GM18907 (cell line): Measurements from ENCODE around the gene SNX25.

ENCODE experiments used
- ATAC-seq: cut with Tn5 transposase; IDR thresholded peaks from one replicate; pipeline ENCODE4 v1.9.1; 2021; ENCODE audit warnings: mild to moderate bottlenecking, moderate library complexity; ENCODE audit not compliant: unreplicated experiment

Gene SNX25

GRCh38 chr4:185363251-185363650, 153.9 kb downstream of the SNX25 start:
- ATAC-seq = no peak

- ATAC-seq = no peak
Measured at GRCh38 chr4:185364886-185365285, 155.5 kb downstream of the SNX25 start.

- ATAC-seq = no peak
Measured at GRCh38 chr4:185369731-185370130, 160.3 kb downstream of the SNX25 start.

DNA sequence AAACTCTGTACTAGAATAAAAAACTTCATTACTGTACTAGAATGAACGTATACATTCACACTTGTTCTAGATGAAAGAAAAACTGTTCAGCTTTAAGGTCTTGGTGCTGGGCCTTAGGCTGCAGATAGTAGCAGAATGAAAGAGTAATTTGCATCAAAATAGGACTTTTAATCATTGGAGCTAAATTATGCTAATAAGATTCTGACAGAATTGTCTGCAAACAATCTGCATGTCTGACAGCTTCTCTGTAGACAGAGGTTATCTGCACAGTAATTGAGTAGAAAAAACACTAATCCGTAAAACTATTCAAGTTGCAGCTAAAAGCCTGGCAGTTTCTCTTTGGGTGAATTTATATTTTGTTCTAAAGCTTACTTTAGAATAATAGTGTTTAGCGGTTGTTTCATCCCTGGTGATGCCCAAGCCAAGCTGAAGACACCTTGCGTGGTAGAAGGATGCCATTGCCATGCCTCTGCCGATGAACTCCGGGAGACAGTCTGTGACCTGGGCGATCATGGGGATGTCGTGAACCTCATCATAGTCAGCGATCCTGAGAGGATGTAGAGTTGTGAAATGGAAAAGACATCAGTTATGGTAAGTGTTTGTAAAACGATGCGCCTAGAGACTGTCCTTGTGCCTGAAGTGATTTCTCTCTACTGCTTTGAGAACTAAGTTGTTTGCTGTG, 161.0 kb downstream of the SNX25 start:
- no peak for ATAC-seq

DNA sequence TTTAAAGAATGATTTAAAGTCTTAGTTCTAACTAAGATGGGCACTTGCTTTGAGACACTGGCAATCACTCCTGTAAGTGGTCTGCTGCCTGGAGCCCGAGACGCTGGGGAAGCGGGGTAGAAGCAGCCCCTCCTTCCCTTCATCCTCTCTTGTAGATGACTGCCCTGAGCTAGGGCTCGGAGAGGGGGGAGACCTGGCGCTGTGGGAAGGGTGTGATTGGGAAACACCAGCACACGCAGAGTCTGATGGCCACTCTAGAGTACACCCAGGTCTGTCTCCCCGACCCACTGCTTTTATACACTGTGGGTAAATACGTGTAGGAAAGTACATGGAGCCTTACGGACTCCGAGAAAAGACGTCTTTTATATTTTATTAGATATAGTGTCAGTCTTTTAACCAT, 162.3 kb downstream of the SNX25 start:
- ATAC-seq = no peak

DNA sequence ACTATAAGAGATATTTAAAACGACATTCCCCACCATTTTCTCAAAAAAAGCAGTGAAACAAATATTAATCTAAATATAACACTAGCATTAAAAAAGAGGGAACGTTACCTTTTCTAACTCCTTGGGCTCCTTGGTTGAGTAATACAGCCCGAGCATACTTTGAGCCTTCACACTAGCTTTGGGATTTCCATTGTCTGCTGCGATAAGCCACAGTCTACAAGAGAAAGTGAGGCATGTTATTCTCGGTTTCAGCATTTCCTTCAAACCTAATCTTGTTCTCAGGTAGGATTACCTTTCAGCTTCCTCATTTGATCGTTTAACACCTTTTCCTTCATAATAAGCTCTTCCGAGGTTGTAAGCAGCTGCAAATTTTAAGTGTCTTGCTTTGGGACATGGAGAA, 164.6 kb downstream of the SNX25 start:
- ATAC-seq = no peak

GRCh38 chr4:185374573-185374972, 165.2 kb downstream of the SNX25 start:
- ATAC-seq = no peak

DNA sequence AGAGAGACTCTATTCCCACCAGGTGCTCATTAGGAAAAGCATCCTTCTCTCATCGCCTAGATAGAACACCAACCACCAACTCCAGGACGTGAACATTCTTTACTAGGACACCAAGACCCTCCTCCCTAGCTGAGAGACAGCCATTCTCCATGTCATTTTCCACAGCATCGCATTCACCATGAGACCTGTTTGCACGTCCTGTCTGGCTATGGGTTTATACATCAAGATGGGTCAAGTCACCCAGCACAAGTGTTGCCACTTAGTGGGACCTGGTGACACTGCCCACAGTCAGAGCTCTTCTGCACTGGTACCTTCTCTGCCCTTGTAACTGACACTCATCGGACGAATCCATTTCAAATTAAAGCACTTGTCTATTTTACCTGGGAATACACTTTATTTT, 168.9 kb downstream of the SNX25 start:
- ATAC-seq = no peak

- no peak for ATAC-seq
Measured at GRCh38 chr4:185379326-185380295, 170.2 kb downstream of the SNX25 start.

GRCh38 chr4:185380320-185380719, 170.9 kb downstream of the SNX25 start:
- no peak for ATAC-seq

DNA sequence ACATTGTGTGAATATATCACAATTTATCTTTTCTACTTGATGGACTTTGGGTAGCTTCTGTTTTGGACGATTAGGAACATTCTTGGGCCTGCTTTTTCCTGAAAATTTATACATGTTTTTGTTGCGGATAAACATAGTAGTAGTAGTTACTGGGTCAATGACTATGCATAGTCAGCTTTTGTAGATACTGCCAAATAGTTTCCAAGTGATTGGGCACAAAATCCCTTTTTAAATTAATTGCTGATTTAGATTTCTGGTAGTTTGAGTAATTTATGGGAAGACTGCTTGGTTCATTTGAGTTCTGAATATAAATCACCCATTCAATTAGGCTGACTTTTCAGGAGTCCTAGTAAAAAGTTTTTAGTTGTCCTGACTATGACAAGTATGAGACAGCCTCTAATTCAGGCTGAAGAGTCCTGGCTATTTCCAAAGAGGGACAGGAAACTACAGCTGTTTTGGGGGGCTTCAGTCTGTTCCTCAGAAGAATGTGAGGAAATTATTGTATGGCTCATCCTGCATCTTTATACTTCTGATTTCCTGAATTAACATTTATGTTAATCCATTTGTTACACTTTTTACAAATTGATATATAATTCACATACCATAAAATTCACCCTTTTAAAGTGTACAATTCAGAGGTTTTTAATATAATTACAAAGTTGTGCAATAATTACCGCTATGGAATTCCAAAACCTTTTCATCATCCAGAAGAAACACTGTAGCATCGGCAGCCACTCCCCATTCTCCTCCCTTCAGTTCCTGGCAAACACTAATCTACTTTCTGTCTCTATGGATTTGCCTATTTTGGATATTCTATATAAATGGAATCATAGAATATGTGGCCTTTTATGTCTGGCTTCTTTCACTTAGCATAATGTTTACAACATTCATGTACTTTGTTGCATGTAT, 172.1 kb downstream of the SNX25 start:
- ATAC-seq = no peak

- no peak for ATAC-seq
Measured at GRCh38 chr4:185382754-185383153, 173.4 kb downstream of the SNX25 start.

GRCh38 chr4:185383451-185383850, 174.1 kb downstream of the SNX25 start:
- ATAC-seq = no peak

- no peak for ATAC-seq
Measured at GRCh38 chr4:185384061-185384460, 174.7 kb downstream of the SNX25 start.

GRCh38 chr4:185384930-185385331, 175.5 kb downstream of the SNX25 start:
- ATAC-seq = no peak

DNA sequence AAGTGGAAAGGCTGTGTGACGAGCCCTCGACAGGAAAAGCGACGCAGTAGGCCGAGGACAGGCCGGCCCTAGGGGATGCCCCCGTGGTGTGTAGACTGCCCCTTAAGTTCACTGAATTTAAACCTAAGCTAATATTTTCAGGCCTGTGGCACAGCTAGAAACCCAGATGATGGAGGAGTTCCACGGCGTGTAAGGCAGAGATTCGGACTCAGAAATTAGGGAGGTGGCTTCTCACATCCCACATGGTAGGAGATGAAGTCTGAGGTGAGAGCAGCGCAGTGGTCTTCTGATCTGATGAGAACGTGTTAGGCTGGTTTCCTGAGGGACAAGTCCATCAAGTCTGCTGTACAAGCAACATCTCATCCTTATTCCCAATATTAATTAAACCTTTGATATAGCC, 178.6 kb downstream of the SNX25 start:
- no peak for ATAC-seq

- ATAC-seq = no peak
Measured at GRCh38 chr4:185390941-185391340, 181.5 kb downstream of the SNX25 start.

- ATAC-seq = no peak
Measured at GRCh38 chr4:185392156-185392555, 182.8 kb downstream of the SNX25 start.

DNA sequence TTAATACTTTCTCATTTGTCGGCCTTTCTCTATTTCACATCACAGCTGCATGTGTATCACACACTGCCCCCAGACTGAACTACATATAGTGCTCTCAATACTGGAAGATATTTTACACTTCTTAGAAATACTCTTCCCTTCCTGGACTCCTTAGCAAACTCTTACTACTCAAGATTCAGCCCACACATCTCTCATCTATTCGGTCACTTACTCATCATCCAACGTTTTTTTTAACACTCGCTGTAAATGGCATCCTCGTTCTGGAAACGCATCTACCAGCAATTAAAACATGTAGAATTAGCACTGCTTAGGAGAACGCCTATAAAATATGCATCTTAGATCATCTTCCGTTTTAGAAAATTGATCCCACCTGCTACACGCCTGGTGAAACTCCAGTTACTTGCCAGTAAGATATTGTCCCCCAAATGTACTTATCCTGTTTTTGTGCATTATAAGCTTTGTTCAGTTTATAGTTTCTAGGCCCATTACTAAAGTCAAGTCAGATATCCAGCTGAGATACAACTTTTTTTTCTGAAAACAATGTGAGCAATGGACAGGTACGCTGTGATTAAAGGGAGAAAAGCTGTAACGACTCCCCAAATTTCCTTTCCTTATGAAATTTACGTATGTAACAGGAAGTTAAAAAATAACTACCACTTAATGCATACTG, 185.3 kb downstream of the SNX25 start:
- no peak for ATAC-seq

GRCh38 chr4:185395238-185395955, 186.0 kb downstream of the SNX25 start, which contains the start of gene LRP2BP:
Gene LRP2BP (minus strand): TSS chr4:185395924. CDS start chr4:185378186, 17,738 bp downstream.
- ATAC-seq = no peak
